ENCODE measurements around the gene SEMA3D. TPM values are rescaled to one million over a fixed set of nuclear protein-coding genes. Genes with fewer than 3 reads are reported as not detected.

The SEMA3D gene
- total RNA-seq, 2 donors from 2014 or later, result 10.7 to 16.5 TPM

GRCh38 chr7:85090143-85090542 lies 96.7 kb downstream of the SEMA3D start:
- Histone ChIP-seq H3K27ac (no peak overlapping the region), H3K9me3 (no peaks in the 10 kb centered on the region), H3K36me3 (no peaks in the 10 kb centered on the region), H3K27me3 (replicated peaks; ENCODE audit: insufficient read depth) (no peaks in the 10 kb centered on the region), H3K4me1 (replicated peaks) (no peaks in the 10 kb centered on the region), H3K4me3 (no peak overlapping the region)
- intact Hi-C loops (cut with DNase I), result no loop called here
- no peak for DNase-seq (ENCODE audit: low spot score)
- WGBS, result 74% methylated on average over 6 of the region's 6 CpGs
- TF ChIP-seq POLR2AphosphoS5 (IDR thresholded peaks at IDR 0.05) (no peak), CTCF (IDR thresholded peaks at IDR 0.05) (no peak), POLR2A (IDR thresholded peaks at IDR 0.05) (no peak)

GRCh38 chr7:85081846-85082245 lies 105.0 kb downstream of the SEMA3D start:
- Histone ChIP-seq H3K4me3 (no peak overlapping the region), H3K27ac (no peak overlapping the region), H3K36me3 (no peaks in the 10 kb centered on the region), H3K27me3 (replicated peaks; ENCODE audit: insufficient read depth) (no peaks in the 10 kb centered on the region), H3K9me3 (no peaks in the 10 kb centered on the region), H3K4me1 (replicated peaks) (no peaks in the 10 kb centered on the region)
- DNase-seq (ENCODE audit: low spot score), result no peak
- intact Hi-C loops (cut with DNase I), result no loop called here
- WGBS, result 68% methylated on average over 1 of the region's 1 CpG
- no peak for TF ChIP-seq CTCF (IDR thresholded peaks at IDR 0.05)
- TF ChIP-seq POLR2AphosphoS5 (IDR thresholded peaks at IDR 0.05), result no peak
- TF ChIP-seq POLR2A (IDR thresholded peaks at IDR 0.05), result no peak

DNA sequence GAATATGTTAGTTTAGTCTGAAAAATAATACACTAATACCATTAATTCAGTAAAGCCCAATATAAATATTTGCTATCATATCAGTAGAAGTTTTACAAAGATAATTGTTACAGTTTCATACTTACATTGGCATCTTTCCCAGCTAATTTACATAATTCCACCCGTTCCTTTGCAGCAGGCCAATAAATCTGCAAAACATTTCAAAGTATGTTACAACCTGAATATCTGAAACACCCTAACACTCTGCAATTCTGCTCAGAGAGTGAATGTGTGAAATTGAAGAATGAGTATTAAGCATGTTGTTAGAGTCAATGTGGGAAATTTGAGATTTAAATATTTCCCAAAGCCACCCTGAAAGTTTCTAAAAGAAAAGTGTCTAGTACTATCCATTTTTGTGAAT lies 105.5 kb downstream of the SEMA3D start:
- no peak for DNase-seq (ENCODE audit: low spot score)
- 9% methylated on average over 1 of the region's 1 CpG for WGBS
- no peaks in the 10 kb centered on the region for H3K27me3 ChIP-seq (replicated peaks; ENCODE audit: insufficient read depth)
- H3K4me1 ChIP-seq (replicated peaks), result no peaks in the 10 kb centered on the region
- H3K27ac ChIP-seq, result no peak overlapping the region
- intact Hi-C loops (cut with DNase I), result no loop called here
- H3K36me3 ChIP-seq, result no peaks in the 10 kb centered on the region
- H3K9me3 ChIP-seq, result no peaks in the 10 kb centered on the region
- no peak for TF ChIP-seq POLR2AphosphoS5 (IDR thresholded peaks at IDR 0.05)
- no peak for TF ChIP-seq CTCF (IDR thresholded peaks at IDR 0.05)
- TF ChIP-seq POLR2A (IDR thresholded peaks at IDR 0.05), result no peak
- no peak overlapping the region for H3K4me3 ChIP-seq

GRCh38 chr7:85079434-85079833 lies 107.4 kb downstream of the SEMA3D start:
- 97% methylated on average over 1 of the region's 1 CpG for WGBS

More at GRCh38 chr7:85079434-85079833, 107.4 kb downstream of the SEMA3D start:
- H3K4me1 ChIP-seq (replicated peaks), result no peaks in the 10 kb centered on the region
- H3K36me3 ChIP-seq, result no peaks in the 10 kb centered on the region
- TF ChIP-seq POLR2AphosphoS5 (IDR thresholded peaks at IDR 0.05), result no peak
- no peak for TF ChIP-seq POLR2A (IDR thresholded peaks at IDR 0.05)
- TF ChIP-seq CTCF (IDR thresholded peaks at IDR 0.05), result no peak
- H3K4me3 ChIP-seq, result no peak overlapping the region
- no peak overlapping the region for H3K27ac ChIP-seq
- no peaks in the 10 kb centered on the region for H3K9me3 ChIP-seq
- intact Hi-C loops (cut with DNase I), result no loop called here
- H3K27me3 ChIP-seq (replicated peaks; ENCODE audit: insufficient read depth), result no peaks in the 10 kb centered on the region
- DNase-seq (ENCODE audit: low spot score), result no peak

Data from prostate gland (tissue), 2 donors.